C4-2B (cell line): ENCODE measurements around the gene RASGRF2.

ENCODE experiments used
- CTCF ChIP-seq: fragments of 450-650 bp; conservative IDR thresholded peaks from 2 replicates; pipeline ENCODE4 v1.5.1; 2017; ENCODE audit warnings: mild to moderate bottlenecking
- ZFX ChIP-seq: fragments of 450-650 bp; IDR thresholded peaks from 2 replicates; pipeline ENCODE4 v1.6.1; 2017

GRCh38 chr5:81171769-81172168, 211.6 kb downstream of the RASGRF2 start:
- TF ChIP-seq CTCF: no peak
- TF ChIP-seq ZFX: no peak
